Inflammatory macrophage treated with lipopolysaccharide for 1 hour (primary cell): ENCODE results near the gene PRM1.
A peak's percentile ranks its signal among the peaks of the same experiment; 100 is the strongest.

Experiments used
- DNase-seq, 2 donors: peaks; one replicate each; pipeline ENCODE4 v3.0.0-alpha.2; 2020 to 2022

PRM1 gene

DNA sequence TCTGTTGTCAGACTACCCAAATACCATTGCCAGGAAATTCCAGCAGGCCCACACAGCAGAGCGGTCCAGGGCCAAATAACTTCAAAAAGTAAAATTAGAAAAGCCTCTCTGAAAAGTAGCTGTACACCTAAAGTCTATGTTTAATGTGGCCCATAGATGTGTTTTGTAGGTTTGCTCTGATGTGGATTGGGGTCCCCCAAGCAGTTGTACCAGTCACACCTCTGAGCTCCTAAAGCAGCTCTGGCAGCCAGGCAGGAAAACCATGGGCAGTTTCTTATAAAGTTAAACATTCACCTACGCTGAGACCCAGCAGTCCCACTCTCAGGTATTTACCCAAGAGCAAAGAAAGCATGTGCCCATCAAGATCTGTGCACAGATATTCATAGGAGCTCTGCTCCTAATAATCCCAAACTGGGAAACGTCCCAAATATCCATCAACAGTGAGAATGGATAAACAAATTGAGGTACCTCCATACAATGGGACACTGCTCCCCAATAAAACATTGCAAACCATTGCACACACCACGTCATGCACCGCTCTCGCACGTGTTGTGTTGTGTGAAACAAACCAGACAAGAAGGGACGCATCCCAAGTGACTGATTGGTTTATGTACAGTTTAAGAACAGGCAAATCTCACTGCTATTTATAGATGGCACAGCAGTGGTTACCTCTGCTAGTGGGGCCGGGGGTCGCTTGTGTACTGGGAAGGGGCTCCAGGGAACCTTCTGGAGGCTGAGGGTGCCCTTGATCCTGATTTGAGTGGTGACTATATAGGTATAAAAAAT is 15.8 kb upstream of the PRM1 start:
- DNase-seq: no peak

DNA sequence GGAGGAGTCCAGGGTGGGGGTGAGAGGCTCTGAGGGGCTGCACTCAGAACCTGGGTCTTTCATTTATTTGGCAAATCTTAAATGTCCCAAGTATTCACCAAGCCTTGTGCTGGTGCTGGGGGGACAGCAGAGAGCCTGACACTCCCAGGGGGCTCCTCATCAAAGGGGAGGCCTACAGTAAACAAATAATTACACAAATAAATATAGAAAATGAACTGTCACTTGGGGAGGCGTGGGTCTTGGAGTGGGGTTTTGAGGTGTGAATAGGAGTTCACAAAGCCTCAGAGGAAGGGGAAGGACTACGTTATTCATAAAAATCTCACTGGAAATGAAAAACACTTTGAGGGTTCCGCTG is 15.2 kb upstream of the PRM1 start:
- no peak for DNase-seq

DNA sequence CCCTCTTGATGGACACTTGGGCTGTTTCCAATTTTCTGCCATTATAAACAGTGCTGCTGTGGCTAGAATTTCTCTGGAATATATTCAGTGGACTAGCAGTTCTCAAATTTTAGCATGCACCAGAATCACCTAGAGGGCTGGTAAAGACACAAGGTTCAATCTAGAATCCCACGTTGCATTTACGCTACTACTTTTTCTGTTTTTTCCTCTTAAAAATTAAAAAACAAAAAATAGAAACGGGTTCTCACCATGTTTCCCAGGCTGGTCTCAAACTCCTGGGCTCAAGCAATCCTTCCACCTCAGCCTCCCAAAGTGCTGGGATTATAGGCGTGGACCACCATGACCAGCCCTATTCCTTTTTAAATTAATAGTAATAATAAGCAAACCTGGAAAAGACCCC is 14.5 kb upstream of the PRM1 start:
- no peak for DNase-seq

DNA sequence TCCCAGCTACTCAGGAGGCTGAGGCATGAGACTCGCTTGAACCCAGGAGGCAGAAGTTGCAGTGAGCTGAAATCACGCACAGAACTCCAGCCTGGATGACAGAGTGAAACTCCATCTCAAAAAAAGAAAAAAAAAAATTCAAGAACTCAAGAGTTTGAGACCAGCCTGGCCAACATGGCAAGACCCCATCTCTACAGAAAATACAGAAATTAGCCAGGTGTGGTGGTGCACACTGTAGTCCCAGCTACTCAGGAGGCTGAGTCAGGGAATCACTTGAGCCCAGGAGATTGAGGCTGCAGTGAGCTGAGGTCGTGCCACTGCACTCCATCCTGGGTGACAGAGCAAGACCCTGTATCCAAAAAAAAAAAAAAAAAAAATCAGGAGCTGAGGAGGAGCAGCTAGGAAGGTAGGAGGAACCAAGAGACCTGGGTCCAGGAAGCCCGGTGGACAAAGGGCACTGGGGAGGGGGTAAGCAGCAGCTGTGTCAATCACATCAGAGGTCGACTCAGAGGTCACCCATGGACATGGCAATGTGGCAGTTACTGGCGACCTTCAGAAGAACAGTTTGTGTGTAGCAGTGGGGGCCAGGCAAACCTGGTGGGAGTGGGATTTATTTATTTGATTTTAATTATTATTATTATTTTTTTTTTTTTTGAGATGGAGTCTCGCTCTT is 11.1 kb upstream of the PRM1 start:
- no peak for DNase-seq

DNA sequence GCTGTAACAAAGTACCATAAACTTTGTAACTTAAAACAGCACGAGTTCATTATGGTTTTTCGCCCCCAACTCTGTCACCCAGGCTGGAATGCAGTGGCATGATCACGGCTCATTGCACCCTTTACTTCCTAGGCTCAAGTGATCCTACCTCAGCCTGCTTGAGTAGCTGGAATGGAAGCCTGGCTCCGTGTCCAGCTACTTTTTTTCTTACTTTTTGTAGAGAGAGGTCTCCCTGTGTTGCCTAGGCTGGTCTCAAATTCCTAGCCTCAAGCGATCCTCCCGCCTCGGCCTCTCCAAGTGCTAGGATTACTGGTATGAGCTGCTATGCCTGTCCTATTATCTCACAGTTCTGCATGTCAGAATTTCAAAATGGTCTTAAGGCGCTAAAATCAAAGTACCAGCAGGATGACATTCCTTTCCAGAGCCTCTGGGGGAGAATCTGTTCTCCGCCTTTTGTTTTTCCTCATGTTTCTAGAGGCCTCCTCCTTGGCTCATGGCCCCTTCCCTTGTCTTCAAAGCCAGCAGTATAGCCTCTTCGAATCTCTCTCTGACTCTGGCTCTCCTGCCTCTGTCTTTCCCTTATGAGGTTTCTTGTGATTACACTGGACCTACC is 10.1 kb upstream of the PRM1 start:
- no peak for DNase-seq

DNA sequence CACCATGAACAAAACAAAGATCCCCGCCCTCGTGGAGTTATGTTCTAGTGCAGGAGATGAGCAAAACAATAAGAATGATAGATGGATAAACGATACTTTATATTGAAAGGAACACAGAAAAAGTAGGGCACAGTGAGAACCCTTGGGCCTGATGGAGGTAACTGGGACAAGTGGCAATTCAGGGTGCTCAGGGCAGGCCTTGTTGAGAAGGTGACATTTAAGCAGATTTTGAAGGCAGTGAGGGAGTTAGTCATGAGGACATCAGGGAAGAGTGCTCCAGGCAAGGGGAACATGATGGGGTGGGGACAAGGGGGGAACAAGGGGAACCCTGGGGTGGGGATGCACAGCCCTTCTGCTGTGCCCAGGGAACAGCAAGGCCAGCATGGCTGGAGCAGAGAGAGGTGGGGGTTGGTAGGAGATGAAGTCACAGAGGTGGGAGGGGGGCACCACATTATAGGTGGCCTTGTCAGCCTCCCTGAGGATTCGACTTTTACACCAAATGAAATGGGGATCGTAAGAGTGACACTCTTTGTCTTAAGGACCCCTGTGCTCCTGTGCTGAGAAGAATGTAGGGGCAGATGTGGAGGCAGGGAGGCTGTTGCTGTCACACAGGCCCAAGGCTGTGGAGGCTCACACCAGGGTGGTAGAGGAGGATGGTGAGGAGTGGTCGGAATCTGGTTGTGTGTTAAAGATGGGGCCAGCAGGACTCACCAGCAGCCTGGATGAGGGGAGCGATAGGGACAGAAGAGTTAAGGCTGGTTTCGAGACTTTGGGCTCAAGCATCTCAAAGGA is 9.2 kb upstream of the PRM1 start:
- DNase-seq: no peak

DNA sequence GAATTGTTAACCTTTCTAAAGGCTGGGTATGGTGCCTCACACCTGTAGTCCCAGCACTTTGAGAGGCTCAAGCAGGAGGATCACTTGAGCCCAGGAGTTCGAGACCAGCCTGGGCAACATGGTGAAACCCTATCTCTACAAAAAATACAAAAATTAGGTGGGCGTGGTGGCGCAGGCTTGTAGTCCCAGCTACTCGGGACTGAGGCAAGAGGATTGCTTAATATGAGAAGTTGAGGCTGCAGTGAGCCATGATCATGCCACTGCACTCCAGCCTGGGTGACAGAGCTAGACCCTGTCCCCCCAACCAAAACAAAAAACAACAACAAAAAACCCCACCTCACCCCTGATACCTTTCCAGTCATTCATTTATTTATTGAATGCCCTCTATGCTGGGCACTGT is 8.6 kb upstream of the PRM1 start:
- peak; percentile 30 to 68 for DNase-seq

DNA sequence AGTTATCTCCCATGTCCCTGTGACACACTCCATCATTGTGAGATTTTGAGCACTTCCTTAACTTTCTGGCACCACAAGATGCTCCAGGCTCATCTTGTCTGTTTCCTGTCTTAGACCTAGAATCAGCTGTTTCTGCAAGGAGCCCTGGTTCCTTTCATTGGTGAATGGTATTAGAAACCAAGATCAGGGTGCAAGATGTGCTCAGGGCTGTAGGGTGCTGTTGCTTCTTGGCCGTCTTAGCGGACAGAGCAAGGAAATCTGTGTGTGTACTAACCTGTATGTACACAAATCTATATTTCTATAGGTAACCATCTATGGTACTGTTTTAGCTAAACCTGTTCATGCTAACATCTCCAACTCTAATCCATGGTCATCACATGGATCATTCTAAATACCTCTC is 8.1 kb upstream of the PRM1 start:
- no peak for DNase-seq

DNA sequence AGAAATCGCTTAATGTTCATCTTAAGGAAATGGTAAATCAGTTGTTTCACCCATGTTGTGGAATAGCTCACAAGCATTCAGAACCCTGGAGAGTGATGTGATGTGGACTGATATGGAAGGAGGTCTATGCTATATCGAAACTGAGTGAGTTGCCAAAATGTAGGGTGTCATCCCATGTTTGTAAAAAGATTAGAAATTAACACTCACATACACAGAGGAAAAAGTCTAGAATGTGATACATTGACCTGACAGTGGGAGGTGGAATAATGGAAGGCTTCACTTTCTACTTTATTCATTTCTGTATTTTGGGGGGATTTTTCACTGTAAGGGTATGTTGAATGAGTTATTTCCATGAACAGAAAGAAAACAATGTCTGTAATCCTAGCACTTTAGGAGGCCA is 4.7 kb upstream of the PRM1 start:
- no peak for DNase-seq

DNA sequence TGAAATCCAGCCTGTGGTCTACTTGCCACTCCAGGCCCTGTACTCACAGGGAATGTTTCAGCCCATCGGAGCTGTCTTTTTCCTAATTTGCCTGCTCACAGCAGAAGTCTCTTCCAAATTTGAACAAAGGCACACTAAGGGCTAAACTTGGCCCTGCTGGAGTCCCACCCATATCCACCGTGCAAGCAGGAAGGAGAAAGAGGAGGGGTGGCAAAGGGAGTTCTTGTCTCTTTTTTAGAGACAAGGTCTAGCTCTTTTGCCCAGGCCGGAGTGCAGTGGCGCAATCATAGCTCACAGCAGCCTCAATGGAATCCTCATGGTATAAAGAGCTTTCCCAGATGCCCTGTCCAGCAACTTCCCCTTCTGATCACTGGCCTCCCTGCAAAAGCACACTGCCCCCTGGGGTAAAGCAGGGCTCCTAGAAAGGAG is 2.7 kb upstream of the PRM1 start:
- DNase-seq: peak; percentile 38 to 47

DNA sequence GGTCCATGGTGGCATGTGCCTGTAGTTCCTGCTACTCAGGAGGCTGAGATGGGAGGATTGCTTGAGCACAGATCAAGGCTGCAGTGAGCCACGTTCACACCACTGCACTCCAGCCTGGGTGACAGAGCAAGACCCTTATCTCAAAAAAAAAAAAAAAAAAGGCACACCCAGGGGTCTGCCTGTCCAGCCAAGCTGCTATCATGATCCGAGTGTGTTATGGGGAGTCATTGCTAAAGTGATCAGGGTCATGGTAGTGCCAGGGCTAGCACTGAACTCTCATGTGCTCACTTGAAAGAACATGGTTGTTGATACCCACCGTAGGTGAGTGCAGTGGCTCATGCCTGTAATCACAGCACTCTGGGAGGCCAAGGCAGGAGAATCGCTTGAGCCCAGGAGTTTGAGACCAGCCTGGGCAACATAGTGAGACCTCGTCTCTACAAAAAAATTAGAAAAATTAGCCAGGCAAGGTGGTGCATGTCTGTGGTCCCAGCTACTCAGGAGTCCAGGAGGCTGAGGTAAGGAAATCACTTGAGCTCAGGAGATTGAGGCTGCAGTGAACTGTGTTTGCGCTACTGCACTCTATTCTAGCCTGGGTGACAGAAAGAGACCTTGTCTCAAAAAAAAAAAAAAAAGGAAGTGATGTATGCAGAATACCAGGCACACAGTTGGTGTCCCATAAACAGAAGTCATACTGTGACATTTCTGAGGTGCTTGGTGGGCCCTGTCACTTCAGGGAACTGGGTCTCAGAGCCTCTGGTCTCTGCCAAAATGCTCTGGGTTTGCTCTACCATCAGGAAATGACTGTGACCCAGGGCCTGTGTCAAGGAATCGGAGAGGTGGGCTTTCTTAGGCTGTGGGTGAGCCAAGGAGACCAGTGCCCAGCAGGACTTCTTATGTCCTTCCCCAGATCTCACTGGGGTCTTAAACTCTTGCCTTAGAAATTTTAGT is 2.2 kb downstream of the PRM1 start:
- no peak for DNase-seq

DNA sequence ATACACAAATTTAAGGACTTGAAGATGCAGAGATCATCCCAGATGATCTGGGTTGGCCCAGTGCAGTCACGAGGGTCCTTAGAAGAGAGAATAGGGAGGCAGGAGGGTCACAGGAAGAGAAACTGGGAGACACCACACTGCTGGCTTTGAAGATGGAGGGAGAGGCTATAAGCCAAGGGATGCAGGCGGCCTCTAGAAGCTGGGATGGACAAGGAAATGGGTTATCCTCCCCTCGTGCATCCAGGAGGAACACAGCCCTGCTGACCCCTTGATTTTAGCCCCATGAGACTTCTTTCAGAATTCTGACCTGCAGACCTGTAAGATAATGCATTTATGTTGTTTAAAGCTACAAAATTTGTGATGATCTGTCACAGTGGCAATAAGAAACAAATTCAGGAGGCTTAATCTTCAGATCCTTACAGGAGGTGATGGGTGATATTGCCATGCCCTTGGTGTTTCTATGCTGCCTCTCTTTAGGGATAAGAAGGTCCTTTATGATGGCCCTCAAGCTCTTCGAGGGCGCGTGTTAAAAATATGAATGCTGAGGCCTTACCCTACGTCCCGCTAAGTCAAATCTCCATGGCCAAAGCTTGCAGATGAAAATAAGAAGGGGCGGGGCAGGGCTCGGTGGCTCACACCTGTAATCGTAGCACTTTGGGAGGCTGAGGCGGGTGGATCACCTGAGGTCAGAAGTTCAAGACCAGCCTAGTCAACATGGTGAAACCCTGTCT is 3.4 kb downstream of the PRM1 start:
- DNase-seq: no peak

DNA sequence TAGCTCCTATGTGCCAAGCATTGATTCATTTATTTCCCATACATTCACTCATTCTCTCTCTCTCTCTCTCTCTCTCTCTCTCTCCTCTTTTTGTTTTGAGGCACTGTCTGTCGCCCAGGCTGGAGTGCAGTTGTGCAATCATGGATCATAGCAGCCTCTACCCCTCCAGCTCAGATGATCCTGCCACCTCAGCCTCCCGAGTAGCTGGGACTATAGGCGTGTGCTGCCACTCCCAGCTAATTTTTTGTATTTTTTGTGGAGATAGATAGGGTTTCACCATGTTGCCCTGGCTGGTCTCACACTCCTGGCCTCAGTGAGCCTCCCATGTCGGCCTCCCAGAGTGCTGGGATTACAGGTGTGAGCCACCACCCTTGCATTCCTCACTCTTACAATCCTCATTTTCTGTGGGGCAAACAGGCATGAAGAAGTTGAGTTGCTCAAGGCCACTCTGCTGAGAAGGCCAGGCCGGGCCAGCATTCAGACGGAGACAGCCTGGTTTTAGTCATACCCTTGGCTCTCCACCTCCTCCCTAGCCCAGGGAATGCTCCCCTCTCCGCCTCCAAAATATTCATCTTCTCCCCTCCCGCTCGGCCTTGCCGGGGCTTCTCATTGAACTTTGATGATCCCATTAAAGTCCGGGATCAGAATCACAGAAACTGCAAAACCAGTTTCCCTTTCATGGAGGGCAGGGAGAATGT is 4.1 kb downstream of the PRM1 start:
- DNase-seq: no peak

DNA sequence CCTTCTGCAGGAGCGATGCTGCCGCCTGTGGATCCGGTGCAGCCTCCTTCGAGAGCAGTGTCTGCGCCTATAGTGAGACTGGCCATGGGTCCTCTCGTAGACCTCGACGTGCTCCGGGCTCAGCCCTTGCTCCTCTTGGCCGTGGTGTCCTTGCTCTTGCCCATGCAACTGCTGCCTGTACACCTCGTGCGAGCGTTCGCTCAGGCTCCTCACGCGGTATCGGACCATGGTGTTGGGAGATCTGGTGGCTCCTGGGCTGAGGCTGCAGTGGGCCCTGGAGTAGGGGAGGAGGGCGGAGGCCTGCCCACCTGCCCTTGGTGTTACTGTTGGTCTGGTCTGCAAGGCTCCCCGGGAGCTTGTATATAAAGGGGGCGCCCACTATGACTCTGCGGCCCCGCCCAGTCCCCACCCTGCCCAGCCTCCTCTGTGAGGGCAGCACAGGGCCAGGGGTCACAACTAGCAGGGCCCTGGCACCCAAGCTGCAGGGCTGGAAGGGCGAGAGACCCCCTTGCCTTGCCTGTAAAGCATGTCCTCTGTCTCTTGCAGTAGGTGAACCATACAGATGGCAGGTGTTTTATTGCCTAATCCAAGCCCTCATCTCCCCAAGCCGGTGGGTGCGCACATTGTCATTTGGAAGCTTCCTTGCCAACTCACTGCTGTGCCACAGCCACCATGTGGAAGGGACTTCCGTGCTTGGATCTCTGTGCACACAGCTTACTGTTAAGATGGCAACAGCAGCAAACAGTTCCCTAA is 4.8 kb downstream of the PRM1 start, which contains the start of gene PRM2:
PRM2 (minus strand) TSS at position 338 of the 753 bp plus-strand sequence; CDS start at position 228, 110 bp downstream.
- DNase-seq: no peak

DNA sequence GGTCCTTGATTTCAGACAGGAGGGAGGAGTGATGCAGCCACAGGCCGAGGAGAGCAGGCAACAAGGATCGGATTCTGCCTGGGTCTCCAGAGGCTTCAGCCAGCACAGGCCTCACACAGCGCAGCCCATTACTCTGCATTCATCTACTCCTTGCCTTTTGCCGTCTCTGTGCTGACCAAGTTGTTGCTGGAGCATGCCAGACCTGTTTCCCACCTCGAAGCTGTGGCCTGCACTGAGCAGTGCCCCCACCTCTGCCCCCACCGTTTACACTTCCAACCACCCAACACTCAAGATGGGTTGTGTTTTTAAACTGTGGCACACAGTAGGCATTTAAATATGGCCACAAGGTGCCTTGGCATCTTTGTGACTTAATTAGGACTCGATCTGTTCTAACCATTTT is 6.2 kb downstream of the PRM1 start:
- no peak for DNase-seq

DNA sequence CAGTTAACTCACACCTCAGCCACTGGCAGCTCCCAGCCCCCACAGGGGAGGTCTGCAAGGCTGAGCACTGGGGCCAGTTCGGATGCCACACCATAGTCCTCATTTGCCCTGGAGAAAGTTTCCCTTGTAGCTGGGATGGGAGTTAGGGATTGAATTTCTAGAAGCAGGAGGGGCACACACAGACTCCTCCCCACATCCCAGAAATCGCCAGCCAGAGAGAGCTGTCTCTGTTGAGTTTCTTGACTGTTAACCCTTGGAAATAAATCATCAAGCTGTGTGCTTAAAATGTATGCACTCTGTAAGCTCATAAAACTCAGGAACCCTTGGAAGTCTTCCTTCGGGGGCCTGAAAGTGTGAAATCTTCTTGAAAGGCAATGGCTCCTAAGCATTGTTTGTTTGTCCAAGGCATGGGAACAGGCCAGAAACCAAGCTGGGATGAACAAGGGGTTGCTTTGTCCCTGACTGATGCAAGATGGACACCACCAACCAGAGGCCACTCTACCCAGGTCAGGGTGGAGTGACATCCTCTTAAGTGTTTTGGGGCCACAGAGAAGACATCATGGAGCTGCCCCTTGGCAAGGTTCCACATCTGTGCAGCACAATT is 7.3 kb downstream of the PRM1 start:
- no peak for DNase-seq

DNA sequence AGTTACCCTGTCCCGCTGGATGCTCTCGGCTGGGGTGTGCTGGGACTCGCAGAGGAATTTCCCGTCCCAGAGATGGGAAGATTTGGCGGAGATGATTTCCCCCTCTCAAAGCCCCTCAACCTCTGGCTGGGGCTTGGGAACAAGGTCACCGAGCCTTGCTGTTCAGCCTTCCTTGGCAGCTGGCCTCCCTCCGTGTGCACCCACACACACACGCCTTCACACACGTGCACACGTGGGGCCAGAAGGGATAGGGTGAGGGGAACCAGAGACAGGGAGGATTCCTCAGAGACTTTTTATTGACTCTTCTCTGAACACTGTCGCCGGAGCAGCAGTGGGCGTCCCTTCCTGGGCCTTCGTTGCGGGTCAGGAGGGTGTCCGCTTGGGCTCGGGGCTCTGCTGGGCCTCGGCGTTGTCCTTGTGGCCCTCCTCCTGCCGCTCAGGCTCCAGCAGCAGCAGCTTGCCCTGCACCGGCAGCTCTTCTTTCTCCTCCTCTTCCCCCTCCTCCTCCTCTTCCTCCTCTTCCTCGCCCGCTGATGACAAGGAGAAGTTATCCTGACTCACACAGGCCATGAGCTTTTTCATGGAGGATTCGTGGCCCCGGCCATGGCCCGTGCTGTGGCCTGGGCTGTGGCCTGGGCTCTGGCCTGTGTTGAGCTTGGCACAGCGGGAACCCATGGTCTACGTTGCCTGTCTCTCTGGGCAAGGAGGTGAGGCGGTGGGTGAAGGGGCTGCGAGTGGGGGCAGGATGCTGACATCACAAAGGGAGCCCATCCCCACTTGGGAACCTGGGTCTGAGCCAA is 8.0 kb downstream of the PRM1 start, which contains the start of gene PRM3:
PRM3 (minus strand) TSS at position 709 of the 800 bp plus-strand sequence; CDS start at position 675, 34 bp downstream.
- no peak for DNase-seq

DNA sequence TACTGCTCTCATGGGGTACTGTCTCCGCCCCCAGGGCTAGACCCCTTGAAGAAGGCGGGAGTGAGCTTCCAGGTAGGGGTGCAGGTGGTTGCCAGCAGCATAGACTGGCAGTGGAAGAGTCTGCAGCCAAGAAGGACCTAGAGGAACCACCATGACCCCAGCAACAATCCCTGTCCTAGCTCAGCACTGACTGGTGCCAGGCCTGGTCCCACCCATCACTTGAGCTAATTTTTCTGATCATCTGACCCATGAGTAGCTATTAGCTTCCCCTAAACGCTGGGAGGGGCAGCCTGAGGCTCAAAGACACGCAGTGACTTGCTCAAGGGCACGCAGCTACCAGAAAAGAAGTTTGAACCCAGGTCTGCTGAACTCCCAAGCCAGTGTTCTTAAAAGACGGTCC is 8.6 kb downstream of the PRM1 start:
- no peak for DNase-seq

DNA sequence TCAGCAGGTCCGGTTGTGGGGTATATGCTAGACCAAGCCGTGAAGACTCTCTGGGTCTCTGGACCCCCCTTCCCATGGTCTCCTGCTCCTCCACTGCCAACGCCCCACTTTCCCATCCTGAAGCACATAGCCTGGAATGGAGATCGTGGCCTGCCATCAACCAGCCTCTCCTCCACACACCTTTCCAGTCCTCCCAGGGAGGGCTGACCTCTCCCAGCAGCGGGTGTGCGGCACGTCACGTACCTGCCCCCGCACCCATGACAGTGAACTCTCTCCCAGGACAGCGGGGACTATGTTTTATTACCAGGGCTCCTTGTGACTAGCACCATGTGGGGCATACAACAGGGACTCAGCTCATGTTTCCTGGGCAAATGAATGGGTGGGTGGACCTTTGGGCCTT is 9.5 kb downstream of the PRM1 start:
- DNase-seq: no peak
